NB4 (cell line): Measurements from ENCODE around the gene NDUFAF4.
A peak's percentile ranks its signal among the peaks of the same experiment; 100 is the strongest.

ENCODE experiments used
- DNase-seq: peaks from one replicate; pipeline ENCODE4 v3.0.0; 2010; ENCODE audit warnings: low read depth
- H3K4me3 ChIP-seq: one replicate; pipeline ENCODE4 v1.5.1; 2011; ENCODE audit warnings: mild to moderate bottlenecking, low read depth, low read length, moderate library complexity
- CTCF ChIP-seq: IDR thresholded peaks from one replicate; pipeline ENCODE4 v1.5.1; 2012; ENCODE audit warnings: low read depth, low read length
- MAX ChIP-seq: IDR thresholded peaks from 2 replicates; pipeline ENCODE4 v1.6.1; 2011; ENCODE audit warnings: low read depth, low read length
- MYC ChIP-seq: IDR thresholded peaks from 2 replicates; pipeline ENCODE4 v1.6.1; 2011; ENCODE audit warnings: low read depth, low read length
- POLR2A ChIP-seq: IDR thresholded peaks from 2 replicates; pipeline ENCODE4 v1.6.1; 2011; ENCODE audit warnings: mild to moderate bottlenecking; ENCODE audit not compliant: insufficient read length; ENCODE audit errors: extremely low read depth

NDUFAF4 gene

GRCh38 chr6:96909811-96910210 lies 12.1 kb upstream of the NDUFAF4 start:
- no peak overlapping the region for H3K4me3 ChIP-seq
- TF ChIP-seq POLR2A (no peak), MAX (no peak), CTCF (no peak), MYC (no peak)
- no peak for DNase-seq

- TF ChIP-seq MYC, result no peak
- TF ChIP-seq CTCF, result no peak
- no peak for TF ChIP-seq POLR2A
- no peak for TF ChIP-seq MAX
- H3K4me3 ChIP-seq, result no peak overlapping the region
- DNase-seq, result no peak
Measured at GRCh38 chr6:96907498-96907897, 9.8 kb upstream of the NDUFAF4 start.

GRCh38 chr6:96900873-96901272 lies 3.2 kb upstream of the NDUFAF4 start:
- no peak for DNase-seq
- H3K4me3 ChIP-seq, result no peak overlapping the region
- TF ChIP-seq MYC (no peak), CTCF (no peak), POLR2A (no peak), MAX (no peak)

- TF ChIP-seq MYC (no peak), CTCF (no peak), MAX (no peak), POLR2A (no peak)
- DNase-seq, result no peak
- no peak overlapping the region for H3K4me3 ChIP-seq
Measured at GRCh38 chr6:96899451-96899998, 1.8 kb upstream of the NDUFAF4 start.

GRCh38 chr6:96899019-96899418 lies 1.3 kb upstream of the NDUFAF4 start:
- H3K4me3 ChIP-seq, result peak overlapping the region; percentile 85
- TF ChIP-seq MYC, result peak; percentile 12; the same call in 1 of the 2 replicates
- no peak for TF ChIP-seq MAX
- TF ChIP-seq POLR2A, result no peak
- no peak for TF ChIP-seq CTCF
- peak; percentile 54 for DNase-seq
